ENCODE measurements around the gene ATIC.

- TF ChIP-seq EZH2 (IDR thresholded peaks at IDR 0.05; ENCODE audit: low read depth, low read length, severe bottlenecking) (no peak), RFX5 (IDR thresholded peaks at IDR 0.05; ENCODE audit: borderline replicate concordance, low read depth, low read length) (no peak)
Observed at GRCh38 chr2:215370112-215370965, 58.5 kb downstream of the ATIC start.
